NCI-H2081 (cell line): Measurements from ENCODE around the gene PCAT7.

Experiments
- DNase-seq, 2 experiments: peaks; one replicate each; lab custom pipeline; 2025; lab: John Stamatoyannopoulos, UW

PCAT7 gene

GRCh38 chr9:94603259-94604160, 48.6 kb downstream of the PCAT7 start:
- DNase-seq = peak; percentile 54 to 64

GRCh38 chr9:94606646-94607422, 52.0 kb downstream of the PCAT7 start:
- no peak for DNase-seq

GRCh38 chr9:94607423-94607691, 52.5 kb downstream of the PCAT7 start:
- DNase-seq = no peak

- no peak for DNase-seq
These were observed 55.3 kb downstream of the PCAT7 start for GRCh38 chr9:94610181-94610606.

GRCh38 chr9:94611638-94612068, 56.8 kb downstream of the PCAT7 start:
- DNase-seq = no peak

GRCh38 chr9:94612071-94612470, 57.2 kb downstream of the PCAT7 start:
- no peak for DNase-seq

- DNase-seq = no peak
These were observed 58.1 kb downstream of the PCAT7 start for GRCh38 chr9:94613003-94613402.

- DNase-seq = no peak
These were observed 64.1 kb downstream of the PCAT7 start for GRCh38 chr9:94619026-94619425.
